Kidney tubule cell (primary cell): ENCODE data around the gene WDR48.

ENCODE experiments used
- DNase-seq: peaks from one replicate; pipeline ENCODE4 v3.0.0-alpha.2; 2018; ENCODE audit warnings: low spot score

WDR48 gene

DNA sequence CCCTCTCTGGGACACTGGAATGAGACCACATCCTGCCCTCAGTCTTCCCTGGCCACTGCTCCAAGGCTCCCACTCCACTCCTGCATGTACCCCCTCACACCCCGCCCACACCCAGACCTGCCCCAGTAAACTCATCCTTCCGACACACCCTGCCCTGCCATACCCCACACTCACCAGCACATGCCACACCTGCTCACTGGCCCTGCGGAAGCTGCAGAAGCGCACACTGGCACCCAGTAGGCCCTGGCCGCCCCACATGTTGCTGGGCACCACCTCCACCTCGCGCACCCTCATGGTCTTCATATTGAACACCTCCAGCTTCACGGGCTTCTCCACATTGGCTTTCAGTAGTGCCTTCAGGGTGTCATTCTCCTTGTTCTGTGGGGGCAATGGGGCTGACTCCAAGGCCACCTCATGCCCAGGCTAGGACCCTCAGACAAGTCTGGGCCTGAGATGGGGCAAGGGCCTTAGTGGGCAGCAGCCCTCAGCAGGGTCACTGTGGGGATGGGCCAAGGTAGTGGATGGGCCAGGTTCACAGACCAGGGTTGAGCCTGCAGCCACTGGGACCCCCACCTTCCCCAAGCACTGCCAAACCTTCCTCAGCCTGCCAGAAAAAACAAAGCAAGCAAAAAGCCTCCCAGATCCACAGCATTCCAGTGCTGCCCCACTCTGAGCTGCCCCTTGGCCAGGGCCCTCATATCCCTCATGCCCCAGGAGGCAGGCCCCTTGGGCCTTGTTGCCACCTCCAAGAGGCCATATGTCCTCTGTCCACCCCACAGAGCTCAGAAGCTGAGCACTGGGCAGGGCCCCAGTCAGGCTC, 50.9 kb downstream of the WDR48 start:
- DNase-seq = no peak

DNA sequence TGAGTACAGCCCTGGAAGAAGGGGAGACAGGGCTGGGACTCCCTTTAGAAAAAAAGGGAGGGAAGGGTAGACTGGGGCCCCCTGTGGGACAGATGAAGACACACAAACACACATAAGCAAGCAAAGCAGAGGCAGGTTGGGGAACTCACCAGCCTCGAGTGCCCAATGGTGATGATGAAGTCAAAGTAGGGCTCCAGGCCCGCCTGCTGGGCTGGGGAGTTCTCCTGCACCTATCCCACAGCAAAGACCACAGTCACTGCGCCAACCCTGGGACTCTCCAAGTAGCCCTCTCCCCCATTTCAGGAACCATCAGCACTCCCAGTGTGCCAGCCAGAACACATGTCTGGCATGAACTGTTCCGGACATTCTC, 51.5 kb downstream of the WDR48 start:
- DNase-seq = no peak

DNA sequence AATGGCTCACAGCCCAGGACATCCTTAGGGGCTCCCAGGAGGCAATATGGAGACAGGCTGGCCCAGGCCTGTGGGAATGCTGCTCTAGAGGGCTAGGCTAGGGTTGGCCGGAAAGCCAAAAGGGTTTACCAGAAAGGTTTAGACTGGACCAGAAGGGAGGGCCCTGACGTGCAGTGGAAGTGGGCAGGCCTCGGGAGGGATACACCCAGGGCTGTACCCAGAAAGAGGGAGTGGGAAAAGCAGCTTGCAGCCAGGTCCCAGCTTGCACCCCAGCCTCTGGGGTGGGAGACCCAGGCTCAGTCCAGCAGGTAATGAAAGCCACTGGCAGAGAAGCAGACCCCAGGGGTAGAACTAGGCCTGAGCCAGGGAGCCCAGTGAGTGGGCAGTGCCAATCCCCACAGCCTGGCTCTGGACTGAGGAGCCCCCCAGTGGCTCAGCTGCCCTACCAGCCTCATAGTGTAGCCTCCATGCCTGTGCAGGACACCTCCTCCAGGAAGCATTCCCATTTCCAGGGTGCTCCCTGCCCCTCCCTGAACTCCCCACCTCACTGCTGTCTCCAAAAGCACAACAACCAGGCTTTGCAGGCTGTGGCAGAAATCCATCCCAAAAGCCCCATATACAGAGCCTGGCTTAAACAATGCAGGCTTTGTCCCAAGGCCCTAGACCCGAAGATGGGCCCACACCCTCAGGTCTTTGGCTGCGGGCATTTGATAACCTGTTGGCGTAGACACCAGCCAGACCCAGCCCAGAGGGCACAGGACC, 52.2 kb downstream of the WDR48 start:
- DNase-seq = no peak

DNA sequence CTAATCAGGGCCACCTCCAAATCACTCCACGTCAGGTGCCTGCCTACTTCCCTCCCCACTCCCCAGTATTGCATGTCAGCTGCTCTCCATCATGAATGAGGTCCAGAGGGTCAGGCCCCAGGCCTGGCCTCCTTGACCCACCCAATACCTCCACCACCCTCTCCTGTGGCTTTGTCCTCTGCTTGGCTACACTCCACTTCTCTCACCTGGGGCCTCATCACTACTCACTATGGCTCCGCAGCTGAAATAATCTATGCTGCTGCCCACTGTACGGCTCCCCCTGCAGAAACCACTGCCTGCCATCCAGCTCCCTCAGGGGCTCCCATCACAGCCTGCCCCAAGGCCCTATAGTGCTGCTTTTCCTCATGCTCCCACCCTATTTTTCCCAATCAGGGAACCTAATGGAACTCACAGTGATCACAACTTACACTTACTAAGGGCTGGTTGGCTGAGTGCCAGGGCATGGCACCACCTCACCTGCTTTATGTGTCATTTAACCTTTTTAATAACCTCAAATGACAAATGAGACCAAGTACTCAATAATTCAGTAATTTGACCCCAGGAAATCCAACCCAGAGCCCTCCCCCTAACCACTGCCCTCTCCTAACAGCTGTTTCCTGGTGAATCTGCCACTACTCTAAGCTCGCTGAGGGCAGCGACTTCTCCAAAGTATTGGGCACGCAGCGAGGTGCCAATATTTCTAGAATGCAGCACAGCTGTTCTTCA, 53.3 kb downstream of the WDR48 start:
- peak; percentile 53 for DNase-seq

DNA sequence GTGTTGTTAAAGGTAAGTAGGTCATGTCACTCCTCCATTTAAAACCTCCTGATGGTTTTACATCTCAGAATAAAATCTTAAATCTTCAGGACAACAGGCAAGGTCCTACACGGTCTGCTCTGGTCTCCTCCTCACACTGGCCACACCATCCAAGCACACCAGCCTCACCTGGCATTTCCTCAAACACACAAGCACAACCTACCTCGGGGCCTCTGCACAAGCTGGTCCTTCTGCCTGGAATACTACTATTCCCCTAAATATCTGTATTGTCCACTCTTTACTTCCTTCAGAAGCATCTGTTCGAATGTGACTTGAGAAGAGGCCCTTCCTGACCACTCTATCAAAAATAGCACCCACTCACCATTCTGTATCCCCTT, 53.9 kb downstream of the WDR48 start:
- no peak for DNase-seq

DNA sequence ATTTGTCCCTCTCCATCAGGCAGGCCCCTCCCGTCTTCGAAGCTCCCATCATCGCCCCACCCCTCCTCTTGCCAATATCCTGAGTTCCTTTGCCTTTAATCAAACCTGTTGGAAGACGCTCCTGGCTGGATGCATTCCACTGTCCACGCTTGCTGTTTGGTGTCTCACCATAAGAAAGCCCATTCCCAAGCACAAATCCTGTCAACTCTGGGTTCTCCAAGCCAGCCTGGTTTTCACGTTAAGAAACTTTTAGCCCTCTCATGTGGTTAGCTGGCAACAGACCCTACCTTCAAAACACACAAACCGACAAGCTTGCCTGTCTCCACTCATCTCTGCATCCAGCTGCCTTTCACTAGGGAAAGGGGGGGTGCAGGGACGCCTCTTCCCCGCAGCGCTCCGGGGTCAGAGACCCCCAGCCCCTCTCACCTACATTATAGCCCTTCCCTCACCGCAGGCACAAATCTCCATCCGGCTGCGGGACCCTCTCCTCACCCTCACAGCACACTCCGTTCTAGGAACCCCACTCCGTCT, 54.5 kb downstream of the WDR48 start:
- peak; percentile 48 for DNase-seq

DNA sequence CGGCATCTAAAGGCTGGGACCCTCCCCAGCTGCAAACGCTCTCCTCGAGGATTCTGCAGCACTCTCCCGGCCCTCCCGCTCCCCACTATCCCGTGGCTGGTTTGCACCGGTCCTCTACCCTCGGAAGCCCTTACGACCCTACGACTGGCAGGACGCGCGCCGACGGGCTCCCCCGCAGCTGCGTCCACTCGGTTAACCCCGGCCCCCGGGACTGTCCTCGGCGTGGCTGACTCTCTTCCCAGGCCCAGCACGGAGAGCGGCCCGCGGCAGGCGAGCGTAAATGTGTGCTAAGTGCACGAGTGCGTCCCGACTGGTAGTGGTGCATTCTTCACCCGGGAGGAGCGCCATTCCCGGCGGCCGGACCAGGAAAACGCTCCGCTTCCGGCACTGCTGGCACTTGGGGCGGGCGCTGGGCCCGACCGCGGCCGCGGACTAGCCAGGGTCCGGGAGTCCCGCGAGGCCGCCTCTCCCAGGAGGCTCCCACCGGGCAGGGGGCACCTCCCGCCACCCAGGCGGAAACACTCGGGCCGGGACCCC, 55.1 kb downstream of the WDR48 start:
- peak; percentile 61 for DNase-seq

DNA sequence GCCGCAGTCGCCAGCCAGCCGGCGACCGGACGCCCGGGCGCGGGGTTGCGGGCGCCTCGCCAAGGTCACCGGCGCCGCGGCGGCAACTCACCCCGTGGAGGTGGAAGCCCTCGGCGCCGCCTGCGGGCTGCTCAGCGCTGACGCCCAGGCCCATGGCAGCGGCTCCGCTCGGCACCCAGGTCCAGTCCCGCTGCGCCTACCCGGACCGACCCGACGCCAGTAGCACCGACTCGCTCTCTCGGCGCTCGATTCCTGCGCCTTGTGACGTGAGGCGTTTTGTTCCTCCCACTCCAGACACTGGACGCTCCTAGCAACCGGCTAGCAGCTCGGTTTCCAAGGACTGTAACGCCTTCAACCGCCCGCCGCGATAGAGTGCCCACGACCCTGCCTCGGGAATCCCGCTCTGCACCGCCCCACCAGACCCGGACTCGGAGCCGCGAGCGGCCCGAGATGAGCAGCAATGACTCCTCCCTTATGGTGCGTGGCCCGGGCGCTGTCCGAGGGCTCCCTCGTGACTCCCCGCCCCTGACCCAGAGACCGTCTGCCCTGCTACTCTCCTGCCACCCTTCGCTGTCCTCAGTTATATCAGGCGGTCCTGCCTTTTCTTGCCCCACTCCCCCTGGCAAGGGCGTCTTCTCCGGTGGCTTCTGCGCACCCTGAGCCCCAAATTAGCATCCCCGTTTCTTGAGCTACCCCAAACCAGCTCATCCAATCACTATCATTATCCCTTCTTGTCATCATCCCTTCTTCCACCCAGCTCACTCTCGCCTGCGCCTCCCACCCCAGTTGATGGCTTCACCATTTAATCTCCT, 55.8 kb downstream of the WDR48 start, which contains the start of the genes GORASP1 and TTC21A:
TSS of gene GORASP1 (minus strand) at position 240 of the 812 bp plus-strand sequence. CDS start at position 154, 86 bp downstream.
TSS of gene TTC21A (plus strand) at position 293 of the 812 bp plus-strand sequence. CDS start at position 451, 158 bp downstream.
- peak; percentile 85 for DNase-seq

DNA sequence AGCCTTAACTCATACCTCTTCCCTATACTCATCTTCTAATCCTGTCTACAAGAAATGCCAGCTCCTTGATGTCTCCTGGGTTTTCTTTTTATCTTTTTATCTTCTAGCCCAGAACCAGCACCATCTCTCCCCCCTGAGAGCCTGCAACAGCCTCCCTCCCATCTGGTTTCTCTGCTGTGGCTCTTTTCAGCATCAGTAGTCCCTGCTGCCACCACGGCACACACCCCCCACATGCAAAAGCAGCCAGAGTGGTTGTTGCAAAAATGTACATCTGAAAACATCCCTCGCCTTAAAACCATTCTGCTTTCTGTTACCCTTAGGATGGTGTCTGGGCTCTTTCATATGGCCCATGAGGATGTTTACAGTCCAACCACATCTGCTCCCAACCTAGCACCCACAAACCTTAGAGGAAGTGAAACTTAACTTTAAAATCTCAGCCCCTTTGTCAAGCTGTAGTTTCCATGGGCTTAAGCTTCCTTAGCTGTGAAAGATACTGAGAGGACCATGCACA, 56.4 kb downstream of the WDR48 start:
- no peak for DNase-seq

DNA sequence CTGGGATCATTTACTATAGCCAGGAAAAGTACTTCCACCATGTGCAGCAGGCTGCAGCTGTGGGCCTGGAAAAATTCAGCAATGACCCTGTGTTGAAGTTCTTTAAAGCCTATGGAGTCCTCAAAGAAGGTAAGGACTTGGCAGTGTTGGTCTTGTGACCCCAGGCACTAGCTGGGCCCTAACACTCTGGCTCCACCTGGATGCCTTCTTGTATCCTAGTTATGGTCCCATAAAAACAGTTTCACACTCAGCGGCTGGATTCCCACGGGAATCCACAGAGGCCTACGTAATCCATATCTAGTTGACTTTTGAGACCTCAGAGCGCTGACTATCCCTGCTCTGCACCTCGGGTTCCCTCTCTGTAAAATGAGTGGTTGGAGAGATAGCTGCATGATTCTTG, 57.3 kb downstream of the WDR48 start:
- DNase-seq = no peak

DNA sequence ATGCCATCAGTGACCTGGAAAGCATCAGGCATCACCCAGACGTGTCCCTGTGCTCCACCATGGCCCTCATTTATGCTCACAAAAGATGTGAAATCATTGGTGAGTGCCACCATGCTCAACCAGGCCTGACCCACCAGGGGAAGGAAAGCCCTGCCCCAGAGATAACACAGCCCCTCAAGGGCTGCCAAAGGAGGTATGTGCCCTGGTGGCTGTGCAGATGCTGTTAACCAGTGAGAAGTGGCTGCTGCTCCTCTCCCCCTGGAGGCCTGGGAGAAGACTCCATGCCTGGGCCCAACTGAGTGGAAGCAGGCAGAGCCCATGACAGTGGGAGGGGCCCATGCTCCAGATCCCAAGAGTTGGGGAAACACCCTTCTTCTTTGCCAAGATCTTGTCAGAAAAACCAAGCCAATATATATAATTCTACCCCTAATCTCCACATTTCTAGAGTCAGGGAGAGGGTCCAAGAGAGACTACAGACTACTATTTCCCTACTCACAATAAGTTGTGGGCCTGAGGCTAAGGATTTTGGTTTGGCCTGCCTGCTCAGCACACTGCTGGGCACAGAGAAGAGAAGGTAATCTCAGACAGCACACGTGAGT, 58.3 kb downstream of the WDR48 start:
- DNase-seq = no peak

DNA sequence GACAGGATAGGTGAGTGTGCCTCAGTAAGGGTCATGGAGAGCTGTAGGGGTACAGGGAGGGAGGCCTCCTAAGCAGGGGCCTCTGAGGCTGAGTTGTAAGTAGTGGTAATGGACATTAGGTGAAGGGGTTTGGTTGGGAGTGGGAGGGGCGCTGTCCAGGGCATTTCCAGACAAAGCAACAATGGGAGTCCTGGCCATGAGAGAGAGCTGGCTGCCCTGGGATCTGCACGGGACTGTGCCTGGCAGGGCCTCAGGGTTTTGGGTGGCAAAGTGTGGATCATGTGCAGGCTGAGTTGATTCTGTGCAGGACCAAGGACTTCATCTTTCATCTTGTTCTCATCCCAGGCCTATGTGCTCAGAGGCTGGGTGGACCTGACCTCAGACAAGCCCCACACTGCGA, 60.3 kb downstream of the WDR48 start:
- no peak for DNase-seq

DNA sequence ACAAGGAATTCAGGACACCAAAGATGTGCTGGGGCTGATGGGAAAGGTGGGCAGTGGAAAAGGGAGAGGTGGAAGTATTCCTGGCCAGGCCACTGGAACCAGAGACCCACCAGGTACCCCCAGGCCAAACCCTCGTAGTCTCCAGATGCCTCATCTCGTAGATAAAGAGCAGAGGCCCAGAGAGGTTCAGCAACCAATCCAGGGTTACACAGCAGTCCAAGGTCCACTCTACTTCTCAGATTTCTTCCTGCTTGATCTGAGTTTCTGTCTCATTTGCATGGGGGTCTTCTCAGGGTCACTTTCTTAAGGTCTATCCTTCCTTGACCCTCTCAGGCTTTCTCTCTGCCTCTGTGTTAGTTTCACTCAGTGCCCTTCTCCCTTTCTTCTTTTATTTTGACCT, 60.7 kb downstream of the WDR48 start:
- no peak for DNase-seq

DNA sequence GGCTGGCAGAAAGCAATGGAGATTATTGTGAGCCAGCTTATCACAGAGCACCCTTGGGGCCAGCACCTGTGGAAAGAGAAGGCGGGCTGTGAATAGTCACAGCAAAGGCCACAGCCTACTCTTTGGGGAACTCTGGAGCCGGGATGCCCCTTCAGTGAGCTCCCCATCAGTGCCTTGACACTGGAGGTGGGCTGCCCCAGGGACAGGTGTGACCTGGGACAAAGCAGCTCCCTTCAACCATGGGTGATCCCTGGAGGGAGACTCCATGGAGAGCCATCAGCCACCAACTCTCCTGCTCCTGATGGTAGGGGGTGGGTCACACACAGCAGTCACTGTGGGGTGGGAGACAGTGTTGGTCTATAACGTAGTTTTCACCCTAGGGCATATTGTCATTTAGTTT, 61.5 kb downstream of the WDR48 start:
- DNase-seq = no peak

DNA sequence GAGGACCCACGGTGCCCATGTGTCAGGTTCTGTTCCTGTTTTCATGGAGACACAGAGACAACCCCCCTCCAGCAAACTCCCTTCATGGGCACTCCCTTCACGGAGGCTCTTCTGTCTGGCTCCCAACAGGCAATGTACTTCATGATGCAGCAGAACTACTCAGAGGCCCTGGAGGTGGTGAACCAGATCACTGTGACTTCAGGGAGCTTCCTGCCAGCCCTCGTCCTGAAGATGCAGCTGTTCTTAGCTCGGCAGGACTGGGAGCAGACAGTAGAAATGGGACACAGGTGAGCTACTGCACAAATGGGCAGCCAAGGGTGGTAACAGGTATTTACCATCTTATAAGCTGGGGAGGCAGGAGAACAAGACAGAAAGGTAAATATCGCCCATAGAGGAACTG, 62.6 kb downstream of the WDR48 start:
- no peak for DNase-seq

DNA sequence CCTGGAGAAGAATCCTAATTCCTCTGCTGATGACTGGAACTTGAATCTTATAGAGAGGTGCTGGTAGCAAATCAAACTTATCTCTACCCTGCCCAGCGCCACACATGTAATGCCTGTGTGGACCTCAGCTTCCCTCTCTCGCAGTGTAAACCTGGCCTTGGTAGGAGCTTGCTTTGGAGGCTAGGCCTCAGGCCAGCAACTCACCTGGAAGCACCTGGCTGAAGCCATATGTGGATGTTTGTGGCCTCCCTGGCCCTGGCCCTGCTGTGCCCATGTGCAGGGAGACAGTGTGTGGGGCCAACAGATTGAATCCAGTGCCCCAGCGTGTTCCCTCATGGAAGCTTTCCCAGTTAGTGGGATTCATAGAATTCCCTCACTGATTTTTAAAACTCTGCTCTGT, 64.1 kb downstream of the WDR48 start:
- no peak for DNase-seq

DNA sequence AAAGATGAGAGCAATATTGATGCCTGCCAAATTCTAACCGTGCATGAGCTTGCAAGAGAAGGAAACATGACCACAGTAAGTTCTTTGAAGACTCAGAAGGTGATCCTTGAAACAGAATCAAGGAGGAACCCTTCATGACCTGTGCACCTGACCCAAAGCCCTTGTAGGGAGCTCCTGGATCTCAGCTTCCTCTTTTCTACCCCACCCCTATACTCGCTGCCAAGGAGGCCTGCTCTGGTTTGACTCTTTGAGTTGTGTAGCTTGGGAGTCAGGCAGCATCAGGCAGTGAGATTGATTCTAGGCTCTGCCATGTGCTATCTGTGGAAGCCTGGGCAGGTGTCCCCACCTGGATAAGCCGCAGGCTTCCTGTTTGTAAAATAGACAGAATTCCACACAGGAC, 66.3 kb downstream of the WDR48 start:
- DNase-seq = no peak

DNA sequence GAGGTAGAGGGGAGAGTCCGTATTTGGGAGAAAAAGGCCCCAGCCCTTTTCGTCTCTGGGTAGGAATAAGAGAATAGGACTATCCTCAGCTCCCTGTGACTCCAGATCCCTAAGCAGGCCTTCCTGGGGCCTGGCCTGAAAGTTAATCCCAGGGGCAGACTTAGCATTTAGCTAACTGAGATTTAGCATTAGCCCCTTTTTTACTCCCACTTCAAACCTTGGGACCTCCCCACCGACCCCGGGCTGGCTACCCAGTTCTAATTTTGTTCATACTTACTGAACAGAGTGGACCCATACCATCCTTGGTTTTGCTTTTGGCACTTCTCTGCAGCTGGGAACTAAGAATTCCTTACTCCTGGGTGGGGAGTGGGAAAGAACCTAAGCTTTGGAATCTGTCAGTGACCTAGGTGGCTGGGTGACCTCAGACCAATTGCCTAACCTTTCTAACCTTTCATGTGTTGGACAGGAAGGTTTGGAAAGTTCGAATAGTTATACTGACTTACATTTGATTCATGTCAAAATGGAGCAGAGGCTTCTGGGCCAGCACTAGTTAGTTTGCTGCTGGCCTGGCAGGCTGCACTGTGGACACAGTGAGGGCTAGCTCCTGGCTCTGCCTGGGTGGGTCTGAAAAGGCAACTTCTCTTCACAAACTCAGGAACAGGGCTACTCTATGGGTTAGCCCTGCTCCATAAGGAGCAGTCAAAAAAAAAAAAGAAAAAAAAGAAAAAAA, 67.3 kb downstream of the WDR48 start:
- DNase-seq = no peak

DNA sequence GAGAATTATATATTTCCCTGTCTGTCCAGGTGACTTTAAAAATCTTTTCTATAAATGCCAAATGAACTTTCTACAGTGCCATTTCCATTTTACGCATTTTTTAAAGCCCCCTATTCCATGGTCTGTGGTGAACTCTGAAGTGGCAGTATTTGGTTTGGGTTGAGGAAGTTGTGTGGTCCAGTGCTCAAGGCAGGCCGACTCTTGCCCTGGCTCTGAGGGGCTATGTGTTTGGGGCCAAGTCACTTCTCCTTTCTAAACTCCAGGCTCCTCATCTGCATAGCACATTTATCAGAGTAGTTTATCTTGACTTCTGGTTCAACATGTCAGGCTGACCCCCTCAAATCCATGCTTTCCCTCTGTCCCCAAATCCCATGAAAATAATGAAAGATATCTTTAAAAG, 69.8 kb downstream of the WDR48 start:
- no peak for DNase-seq

DNA sequence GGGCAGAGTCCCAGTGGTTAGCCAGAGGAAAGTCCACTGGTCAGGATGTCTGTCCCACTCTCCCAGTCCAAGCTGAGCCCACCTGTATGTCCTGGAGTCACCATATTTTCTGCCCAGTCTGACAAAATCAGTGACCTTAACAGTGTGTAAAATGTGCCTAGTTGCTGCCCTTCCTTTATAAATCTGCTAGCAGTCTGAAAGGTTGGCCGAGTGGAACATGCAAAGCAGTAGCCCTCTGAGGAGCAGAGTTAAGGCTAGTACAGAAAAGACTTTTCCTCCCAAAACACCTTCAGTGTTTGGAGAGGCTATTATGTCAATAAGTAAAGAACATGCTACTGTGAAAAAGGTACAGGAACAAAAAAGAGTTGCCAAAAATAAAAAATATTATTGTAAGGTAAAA, 71.0 kb downstream of the WDR48 start:
- DNase-seq = no peak
